Cardiac muscle cell (in vitro differentiated cells and primary cell): ENCODE results near the gene NDUFA11. TPM values are rescaled to one million over a fixed set of nuclear protein-coding genes. Genes with fewer than 3 reads are reported as not detected.

Experiments
- DNase-seq, 2 donors: peaks; one replicate each; pipeline versions ENCODE4 v3.0.0 to v3.0.0-alpha.2; 2010 to 2017; ENCODE audit warnings: low read depth in 1 of 2, low spot score in 1 of 2
- H3K27ac ChIP-seq: fragments of 200-600 bp; sonication (generic); 2 replicates; pipeline ENCODE4 v1.5.1; 2016
- H3K27me3 ChIP-seq: fragments of 200-600 bp; sonication (generic); 2 replicates; pipeline ENCODE4 v1.6.0; 2016; ENCODE audit warnings: control low read depth
- H3K36me3 ChIP-seq: fragments of 200-600 bp; sonication (generic); 2 replicates; pipeline ENCODE4 v1.5.1; 2016; ENCODE audit warnings: control low read depth
- H3K4me1 ChIP-seq: fragments of 200-600 bp; sonication (generic); 2 replicates; pipeline ENCODE4 v1.8.1; 2017; ENCODE audit warnings: low read depth, mild to moderate bottlenecking, mixed run types
- H3K4me3 ChIP-seq: fragments of 200-600 bp; sonication (generic); 2 replicates; pipeline ENCODE4 v1.5.1; 2016; ENCODE audit warnings: mild to moderate bottlenecking
- H3K9me3 ChIP-seq: fragments of 200-600 bp; sonication (generic); 2 replicates; pipeline ENCODE4 v1.5.1; 2017; ENCODE audit warnings: low read depth, mild to moderate bottlenecking, control low read depth
- CTCF ChIP-seq: IDR thresholded peaks from 2 replicates; pipeline ENCODE4 v1.5.1; 2012; ENCODE audit warnings: low read depth, mild to moderate bottlenecking, low read length
- polyA plus RNA-seq: library from polyadenylated mRNA; unstranded; fragments of >200 nt; fragmentation: Nextera tagmentation; extraction: Ambion mirVana; gene quantifications from 2 replicates; pipeline ENCODE4 v1.2.1, GENCODE V29; 2016
- total RNA-seq: library from RNA; depleted of rRNA; stranded (reverse); fragments of >200 nt; gene quantifications from 2 replicates; pipeline ENCODE4 v1.2.3, GENCODE V29; 2016

The NDUFA11 gene
- total RNA-seq = 295 and 485 TPM in 2 replicates
- polyA plus RNA-seq = 738 and 760 TPM in 2 replicates

GRCh38 chr19:5903624-5904351 is at the start of gene NDUFA11:
TSS of gene NDUFA11 (minus strand) at chr19:5903790. CDS start at chr19:5903708, 82 bp downstream.
- Histone ChIP-seq H3K9me3 (no peaks in the 10 kb centered on the region), H3K4me1 (peaks cover 5% of the 10 kb centered on the region), H3K4me3 (peak within 1 kb of the TSS; percentile 85), H3K36me3 (no peaks in the 10 kb centered on the region), H3K27me3 (no peaks in the 10 kb centered on the region), H3K27ac (peak within 1 kb of the TSS; percentile 93)
- TF ChIP-seq CTCF = no peak
- peak; percentile 97 to 98 for DNase-seq

- peak overlapping the region; percentile 95 for H3K27ac ChIP-seq
These were observed 49.5 kb upstream of the NDUFA11 start for GRCh38 chr19:5953030-5953589.

GRCh38 chr19:5952193-5953029 is 48.8 kb upstream of the NDUFA11 start:
- H3K36me3 ChIP-seq = no peaks in the 10 kb centered on the region
- no peak overlapping the region for H3K4me3 ChIP-seq
- no peaks in the 10 kb centered on the region for H3K27me3 ChIP-seq
- H3K27ac ChIP-seq = peak overlapping the region; percentile 95
- no peak for DNase-seq
- H3K9me3 ChIP-seq = no peaks in the 10 kb centered on the region
- no peak for TF ChIP-seq CTCF
- H3K4me1 ChIP-seq = peaks cover 70% of the 10 kb centered on the region

More at GRCh38 chr19:5953030-5953589, 49.5 kb upstream of the NDUFA11 start:
- Histone ChIP-seq H3K4me3 (no peak overlapping the region), H3K9me3 (no peaks in the 10 kb centered on the region), H3K4me1 (peaks cover 77% of the 10 kb centered on the region), H3K27me3 (no peaks in the 10 kb centered on the region), H3K36me3 (no peaks in the 10 kb centered on the region)
- TF ChIP-seq CTCF = no peak
- no peak for DNase-seq

GRCh38 chr19:5951338-5951861 is 47.8 kb upstream of the NDUFA11 start:
- peak overlapping the region; percentile 56 for H3K27ac ChIP-seq
- TF ChIP-seq CTCF = no peak
- no peaks in the 10 kb centered on the region for H3K27me3 ChIP-seq
- H3K36me3 ChIP-seq = no peaks in the 10 kb centered on the region
- peaks cover 60% of the 10 kb centered on the region for H3K4me1 ChIP-seq
- H3K9me3 ChIP-seq = no peaks in the 10 kb centered on the region
- no peak for DNase-seq
- no peak overlapping the region for H3K4me3 ChIP-seq

- Histone ChIP-seq H3K4me1 (peaks cover 53% of the 10 kb centered on the region), H3K27ac (peak overlapping the region; percentile 56), H3K4me3 (no peak overlapping the region)
These were observed 47.2 kb upstream of the NDUFA11 start for GRCh38 chr19:5950741-5951140.

More at GRCh38 chr19:5950741-5951140, 47.2 kb upstream of the NDUFA11 start:
- no peak for TF ChIP-seq CTCF
- Histone ChIP-seq H3K36me3 (no peaks in the 10 kb centered on the region), H3K27me3 (no peaks in the 10 kb centered on the region), H3K9me3 (no peaks in the 10 kb centered on the region)
- DNase-seq = no peak
